Occipital lobe (tissue), 2 donors: ENCODE results near the gene HDHD2. TPM values are rescaled to one million over a fixed set of nuclear protein-coding genes. Genes with fewer than 3 reads are reported as not detected.
"Not testable (repeated sequence)": the region's sequence is repeated elsewhere in the genome, so short reads cannot be mapped to it uniquely, and the experiment has no call there.

ENCODE experiments used
- DNase-seq: peaks from one replicate; lab custom pipeline; 2025; lab: John Stamatoyannopoulos, UW
- total RNA-seq: library from RNA; depleted of rRNA; stranded (reverse); fragments of >200 nt; gene quantifications from one replicate; pipeline ENCODE4 v1.2.3, GENCODE V29; 2014

HDHD2 gene, protein sequence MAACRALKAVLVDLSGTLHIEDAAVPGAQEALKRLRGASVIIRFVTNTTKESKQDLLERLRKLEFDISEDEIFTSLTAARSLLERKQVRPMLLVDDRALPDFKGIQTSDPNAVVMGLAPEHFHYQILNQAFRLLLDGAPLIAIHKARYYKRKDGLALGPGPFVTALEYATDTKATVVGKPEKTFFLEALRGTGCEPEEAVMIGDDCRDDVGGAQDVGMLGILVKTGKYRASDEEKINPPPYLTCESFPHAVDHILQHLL
- total RNA-seq = 30.3 TPM

DNA sequence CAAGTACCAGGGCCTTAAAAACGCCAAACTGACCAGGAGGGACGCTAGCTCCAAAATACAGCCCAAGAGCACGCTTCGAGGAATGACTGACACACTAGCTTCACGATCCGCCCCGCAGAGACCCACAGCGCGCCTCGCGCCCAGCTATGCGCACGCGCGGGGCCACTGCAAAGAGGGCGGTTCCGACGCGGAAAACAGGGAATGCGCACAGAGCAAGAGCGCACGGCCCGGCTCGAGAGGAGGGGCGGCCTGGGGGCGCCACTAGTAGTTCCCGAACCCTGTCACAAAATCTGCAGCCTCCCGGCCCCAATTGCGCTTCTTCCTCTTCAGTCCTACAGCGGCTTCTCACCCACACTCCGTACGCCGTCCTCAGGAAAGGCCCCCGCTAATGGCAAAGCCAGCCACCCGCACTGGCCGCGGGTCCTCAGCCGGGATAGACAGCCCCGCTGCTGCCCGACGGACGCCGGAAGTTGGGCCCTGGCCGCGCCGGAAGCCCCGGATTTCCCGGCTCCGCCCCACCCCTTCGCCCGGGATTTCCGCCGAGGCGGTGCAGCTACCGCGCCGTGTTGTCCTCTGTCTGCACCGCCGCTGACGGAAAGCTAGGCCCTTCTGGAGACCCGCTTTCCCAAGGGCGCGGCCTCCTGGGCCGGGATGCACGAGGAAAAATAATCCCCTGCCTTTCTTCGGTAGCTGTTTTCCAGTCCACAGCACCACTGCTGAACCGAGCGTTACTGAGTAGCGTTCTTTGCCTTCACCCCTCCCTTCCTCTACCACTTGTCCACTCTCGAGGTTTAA is at the start of gene HDHD2:
TSS of gene HDHD2 (minus strand) at position 472 of the 795 bp plus-strand sequence. CDS start 14,061 bp downstream, outside the sequence.
- DNase-seq = peak; percentile 85

DNA sequence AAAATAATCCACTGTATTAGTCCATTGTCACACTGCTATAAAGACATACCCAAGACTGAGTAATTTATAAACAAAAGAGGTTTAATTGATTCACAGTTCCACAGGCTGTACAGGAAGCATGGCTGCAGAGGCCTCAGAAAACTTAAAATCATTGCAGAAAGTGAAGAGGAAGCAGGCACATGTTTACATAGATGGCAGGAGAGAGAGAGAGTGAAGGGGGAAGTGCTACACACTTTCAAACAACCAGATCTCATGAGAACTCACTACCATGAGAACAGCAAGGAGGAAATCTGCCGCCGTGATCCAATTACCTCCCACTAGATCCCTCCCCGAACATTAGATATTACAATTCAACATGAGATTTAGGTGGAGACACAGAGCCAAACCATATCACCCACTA is 45.7 kb upstream of the HDHD2 start:
- not testable (repeated sequence) for DNase-seq

GRCh38 chr18:47191961-47192360 is 41.7 kb upstream of the HDHD2 start:
- no peak for DNase-seq

DNA sequence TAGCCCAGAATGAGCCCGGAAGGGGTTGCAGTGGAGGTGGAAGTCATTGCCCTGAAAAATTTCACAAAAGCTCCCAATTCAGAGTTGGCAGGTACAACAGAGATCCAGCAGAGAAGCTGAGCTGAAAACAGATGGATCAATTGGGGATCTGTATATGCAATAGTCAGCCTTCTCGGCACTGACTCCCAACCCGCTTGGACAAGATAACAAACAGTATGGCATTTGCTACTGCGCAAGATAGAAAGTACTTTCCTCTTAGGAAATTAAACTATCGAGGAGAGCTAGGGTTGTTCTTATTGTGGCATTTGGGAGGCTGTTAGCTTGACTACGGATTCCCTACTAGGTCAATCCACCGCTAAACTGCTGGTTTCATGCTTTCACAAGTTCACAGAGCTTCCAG is 37.4 kb upstream of the HDHD2 start:
- no peak for DNase-seq

GRCh38 chr18:47184419-47185050 is 34.2 kb upstream of the HDHD2 start:
- DNase-seq = no peak

GRCh38 chr18:47182156-47182555 is 31.9 kb upstream of the HDHD2 start:
- DNase-seq = not testable (repeated sequence)

- no peak for DNase-seq
Observed at GRCh38 chr18:47180765-47181164, 30.5 kb upstream of the HDHD2 start.

- DNase-seq = no peak
Observed at GRCh38 chr18:47179520-47179919, 29.2 kb upstream of the HDHD2 start.

GRCh38 chr18:47175898-47176575 is 25.7 kb upstream of the HDHD2 start, which contains the start of gene IER3IP1:
IER3IP1 (minus strand) TSS chr18:47176364; CDS start chr18:47176277, 87 bp downstream.
- peak; percentile 87 for DNase-seq

DNA sequence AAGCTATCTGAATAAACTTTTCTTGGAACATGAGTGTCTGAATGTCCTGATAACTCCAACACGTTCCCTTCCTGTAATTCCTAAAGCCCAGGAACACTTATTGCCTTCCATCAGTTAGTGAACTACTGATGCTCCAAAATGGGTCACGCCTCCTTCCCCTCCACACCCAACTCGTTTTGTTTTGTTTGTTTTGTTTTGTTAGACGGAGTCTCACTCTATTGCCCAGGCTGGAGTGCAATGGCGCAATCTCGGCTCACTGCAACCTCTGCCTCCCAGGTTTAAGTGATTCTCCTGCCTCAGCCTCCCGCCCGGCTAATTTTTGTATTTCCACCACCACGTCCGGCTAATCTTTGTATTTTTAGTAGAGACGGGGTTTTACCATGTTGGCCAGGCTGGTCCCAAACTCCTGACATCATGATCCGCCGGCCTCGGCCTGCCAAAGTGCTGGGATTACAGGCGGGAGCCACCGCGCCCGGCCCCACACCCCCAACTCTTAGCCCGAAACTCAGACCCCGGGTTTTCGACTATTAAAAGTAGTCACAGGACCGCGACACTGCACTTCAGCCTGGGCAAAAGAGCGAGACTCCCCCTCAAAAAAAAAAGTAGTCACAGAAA is 25.1 kb upstream of the HDHD2 start:
- DNase-seq = no peak

DNA sequence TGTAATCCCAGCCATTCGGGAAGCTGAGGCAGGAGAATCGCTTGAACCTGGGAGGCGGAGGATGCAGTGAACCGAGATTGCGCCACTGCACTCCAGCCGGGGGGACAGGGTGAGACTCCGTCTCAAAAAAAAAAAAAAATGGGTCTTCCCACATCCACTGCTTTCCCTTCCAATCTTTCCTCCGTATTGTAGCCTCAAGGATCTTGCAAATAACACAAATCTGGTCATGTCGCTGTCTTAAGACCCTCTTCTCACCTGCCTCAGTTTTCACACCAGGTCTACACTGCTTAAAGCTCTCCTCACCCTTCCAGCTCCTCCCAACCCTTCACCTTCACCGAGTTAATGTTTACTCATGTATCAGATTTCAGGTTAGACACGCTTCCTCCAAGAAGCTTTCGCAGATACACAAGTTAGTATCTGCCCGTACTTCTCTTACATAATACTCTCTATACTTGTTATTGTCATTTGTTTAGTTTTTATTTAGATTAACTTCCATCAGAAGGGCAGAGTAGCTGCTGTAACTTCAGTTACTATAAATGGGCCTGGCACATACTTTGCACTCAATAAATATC is 24.3 kb upstream of the HDHD2 start:
- DNase-seq = no peak

DNA sequence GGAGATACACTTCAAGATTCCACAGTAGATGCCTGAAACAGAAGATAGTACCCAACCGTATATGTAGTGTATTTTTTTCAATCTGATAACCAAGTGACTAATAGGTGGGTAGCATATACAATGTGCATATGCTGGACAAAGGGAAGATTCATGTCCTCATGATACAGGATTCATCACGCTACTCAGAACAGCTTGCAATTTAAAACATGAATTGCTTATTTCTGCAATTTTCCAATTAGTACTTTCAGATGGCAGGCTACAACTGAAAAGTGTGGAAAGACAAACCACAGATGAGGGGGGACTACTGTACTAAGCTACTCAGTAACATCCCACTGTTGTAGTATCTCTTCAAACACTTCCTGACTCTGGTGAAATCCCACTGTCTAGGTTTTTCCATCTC is 22.2 kb upstream of the HDHD2 start:
- no peak for DNase-seq

GRCh38 chr18:47168913-47169312 is 18.6 kb upstream of the HDHD2 start:
- DNase-seq = no peak

DNA sequence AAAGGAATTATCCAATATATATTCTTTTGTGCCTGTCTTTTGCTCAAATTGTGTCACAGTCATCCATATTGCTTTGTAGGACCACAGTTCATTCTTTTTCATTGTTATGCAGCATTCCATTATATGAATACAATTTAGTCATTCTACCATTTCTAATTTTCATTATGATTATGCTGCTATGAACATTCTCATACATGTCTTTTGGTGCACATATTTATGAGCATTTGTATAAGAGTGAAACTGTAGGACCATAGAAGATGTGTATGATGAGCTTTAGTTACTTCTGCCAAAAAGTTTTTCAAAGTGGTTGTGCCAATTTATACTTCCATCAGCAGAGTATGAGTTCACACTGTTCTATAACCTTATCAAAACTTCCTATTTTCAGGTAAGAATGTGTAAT is 18.2 kb upstream of the HDHD2 start:
- DNase-seq = no peak

DNA sequence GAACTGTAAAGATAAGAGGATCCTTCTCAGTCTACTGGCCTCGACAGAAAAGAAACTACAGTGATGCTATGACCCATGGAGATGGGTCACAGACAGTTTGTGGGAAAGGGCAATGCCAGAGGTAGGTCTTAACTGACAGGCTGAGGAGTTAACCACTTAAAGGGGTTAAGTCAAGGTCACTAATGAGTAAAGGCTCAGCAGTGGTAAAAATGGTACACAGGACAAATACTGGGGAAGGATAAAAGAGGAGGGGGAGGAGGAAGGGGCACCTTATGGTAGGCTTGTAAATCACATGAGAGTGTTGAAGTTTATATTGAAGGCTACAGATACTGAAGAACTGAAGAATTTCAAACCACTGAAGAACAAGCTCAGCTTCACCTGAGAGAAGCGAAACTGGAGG is 16.0 kb upstream of the HDHD2 start:
- DNase-seq = no peak

DNA sequence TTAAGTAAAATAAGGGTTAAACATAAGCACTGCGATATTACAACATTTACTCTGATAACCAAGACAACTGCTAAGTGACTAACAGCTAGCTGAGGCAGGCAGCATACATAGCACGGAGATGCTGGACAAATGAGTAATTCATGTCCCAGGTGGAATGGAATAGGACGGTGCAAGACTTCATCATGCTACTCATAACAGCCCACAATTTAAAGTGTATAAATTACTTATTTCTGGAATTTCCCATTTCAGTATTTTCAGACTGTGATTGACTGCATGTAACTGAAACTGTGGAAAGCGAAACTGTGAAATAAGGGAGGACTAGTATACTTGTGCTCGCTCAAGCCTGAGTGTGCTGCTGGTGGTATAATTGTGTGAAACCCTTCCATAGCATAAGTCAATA is 12.9 kb upstream of the HDHD2 start:
- DNase-seq = no peak

DNA sequence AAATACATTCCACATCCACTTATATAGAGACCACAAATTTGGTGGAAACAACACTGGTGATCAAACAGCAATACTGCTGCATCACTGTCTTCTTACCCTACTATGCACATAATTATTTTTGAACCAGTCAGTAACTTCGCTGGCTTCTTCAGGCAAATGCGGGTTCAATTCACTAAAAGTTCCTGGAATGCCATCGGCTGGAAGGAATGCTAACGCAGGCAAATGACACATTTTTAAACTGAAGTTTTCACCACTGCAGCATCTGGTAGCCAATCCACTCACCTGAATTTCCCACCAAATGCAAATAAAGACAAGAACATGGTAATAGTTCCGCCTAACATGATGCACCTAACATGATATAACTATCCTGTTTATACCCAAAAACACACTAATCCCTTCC is 10.0 kb upstream of the HDHD2 start:
- DNase-seq = no peak

- not testable (repeated sequence) for DNase-seq
Observed at GRCh38 chr18:47158404-47158803, 8.1 kb upstream of the HDHD2 start.

GRCh38 chr18:47151439-47151838 is 1.1 kb upstream of the HDHD2 start:
- no peak for DNase-seq

DNA sequence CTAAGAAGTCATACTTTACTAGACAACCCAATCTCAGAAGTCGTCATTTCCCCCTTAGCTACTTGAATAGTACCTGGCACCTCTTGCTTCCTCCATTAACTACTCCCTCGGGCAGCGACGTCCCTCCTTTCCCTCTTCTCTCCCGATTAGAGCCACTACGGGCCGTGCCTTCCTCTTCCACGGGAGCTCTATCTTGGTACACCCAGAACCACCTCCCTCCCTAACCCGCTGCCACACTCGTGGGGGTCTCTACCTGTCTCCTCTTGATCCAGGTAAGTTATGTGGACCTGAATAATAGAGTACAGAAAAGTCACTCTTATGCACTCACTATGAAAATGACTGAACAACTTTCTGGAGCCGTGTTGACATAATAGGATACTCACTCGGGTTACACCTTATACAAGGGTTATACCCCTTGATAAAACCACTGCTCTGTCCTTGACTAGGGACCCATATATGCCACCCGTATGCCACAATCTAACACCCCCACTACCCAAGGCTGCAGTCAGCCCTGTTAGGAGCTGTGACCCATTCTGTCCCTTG is 595 bp upstream of the HDHD2 start:
- no peak for DNase-seq
